Adrenal gland (tissue), 12 donors: Measurements from ENCODE around the gene CHMP2A. TPM values are rescaled to one million over a fixed set of nuclear protein-coding genes. Genes with fewer than 3 reads are reported as not detected.

ENCODE experiments used
- DNase-seq, 7 donors: peaks; one replicate each; pipeline ENCODE4 v3.0.0-alpha.2; 2019 to 2020
- H3K27ac ChIP-seq, 5 donors: fragments of 200-600 bp; sonication (generic) in 4 of 5; 1 replicate in 3 of 5; 2 replicates in 2 of 5; pipeline versions ENCODE4 v1.5.1 to v1.8.0; 2016 to 2020; ENCODE audit warnings: mild to moderate bottlenecking in 1 of 5
- H3K27me3 ChIP-seq: fragments of 200-600 bp; 2 replicates; pipeline ENCODE4 v1.8.0; 2021
- H3K36me3 ChIP-seq, 2 donors: fragments of 200-600 bp; replicated peaks in 1 of 2; 1 replicate in 1 of 2; 2 replicates in 1 of 2; pipeline versions ENCODE4 v1.5.1 to v1.8.0; 2018 to 2022
- H3K4me1 ChIP-seq, 2 donors: fragments of 200-600 bp; replicated peaks in 1 of 2; 1 replicate in 1 of 2; 2 replicates in 1 of 2; pipeline versions ENCODE4 v1.5.1 to v1.8.0; 2018 to 2021
- H3K4me3 ChIP-seq, 4 donors: fragments of 200-600 bp; sonication (generic) in 3 of 4; one replicate each; pipeline ENCODE4 v1.5.1; 2016 to 2018
- H3K9me3 ChIP-seq, 3 donors: fragments of 200-600 bp; sonication (generic) in 1 of 3; replicated peaks in 1 of 3; 1 replicate in 2 of 3; 2 replicates in 1 of 3; pipeline versions ENCODE4 v1.5.1 to v1.8.0; 2016 to 2021
- POLR2A ChIP-seq, 2 donors: fragments of 450-650 bp; IDR thresholded peaks; one replicate each; pipeline ENCODE4 v1.6.1; 2017; ENCODE audit warnings: antibody characterized with exemption in 2 of 2, mild to moderate bottlenecking in 2 of 2, moderate library complexity in 1 of 2
- WGBS, 4 donors: extraction: QIAGEN DNeasy Blood & Tissue Kit in 2 of 4; methylation state at CpG; one replicate each; pipeline versions ENCODE4 v1.1.5 to v1.1.7; 2013 to 2017; 5-methylcytosine and 5-hydroxymethylcytosine counted together
- intact Hi-C, 2 donors: fragments of 100-400 bp; cut with DNase I; formaldehyde crosslinking; loops; one replicate each; pipeline versions ENCODE4 v1.14.1 to v1.15.0; 2022 to 2023
- polyA plus RNA-seq, 3 donors: library from polyadenylated mRNA; stranded (reverse); fragments of 200-250 nt in 2 of 3; fragments of 350-450 nt in 1 of 3; fragmentation: Illumina TruSeq in 1 of 3; extraction: RNeasy Lipid Tissue Mini Kit (QIAGEN cat#74804) in 1 of 3; gene quantifications; one replicate each; pipeline ENCODE4 v1.2.3, GENCODE V29; 2013 to 2014
- total RNA-seq, 9 donors: library from RNA; depleted of rRNA in 4 of 9; stranded (reverse); fragments of >200 nt in 4 of 9; fragments of 120-200 nt in 1 of 9; fragmentation: NEBNext Ultra II Directional in 1 of 9; extraction: Animal tissue kit (Norgen Biotek cat#: 25700) in 1 of 9; gene quantifications; one replicate each; pipeline versions ENCODE4 v1.1.0 to v1.2.4, GENCODE V29; 2013 to 2023
- TF ChIP-seq, protein P1 (sequence below), 6 experiments: fragments of 450-650 bp in 4 of 6; fragments of 200-600 bp in 2 of 6; sonication (generic) in 1 of 6; IDR thresholded peaks; 1 replicate in 5 of 6; 2 replicates in 1 of 6; pipeline versions ENCODE4 v1.5.1 to v1.8.0; 2016 to 2021; ENCODE audit warnings: antibody characterized with exemption in 6 of 6, mild to moderate bottlenecking in 2 of 6, moderate library complexity in 1 of 6
- donor health status: healthy with polysubstance abuse.
- donor health status: Bipolar disorder and iron deficiency.
- donor health status: DM: yes; HTN: yes; CAD: no.
- donor health status: DM: no; HTN: no; CAD: no.
- donor health status: DM: no; HTN: no; CAD: no.
- donor health status: DM: yes; HTN: yes; CAD: no.

Gene CHMP2A
- total and polyA plus RNA-seq, 12 donors = 146 to 560 (median 210) TPM

DNA sequence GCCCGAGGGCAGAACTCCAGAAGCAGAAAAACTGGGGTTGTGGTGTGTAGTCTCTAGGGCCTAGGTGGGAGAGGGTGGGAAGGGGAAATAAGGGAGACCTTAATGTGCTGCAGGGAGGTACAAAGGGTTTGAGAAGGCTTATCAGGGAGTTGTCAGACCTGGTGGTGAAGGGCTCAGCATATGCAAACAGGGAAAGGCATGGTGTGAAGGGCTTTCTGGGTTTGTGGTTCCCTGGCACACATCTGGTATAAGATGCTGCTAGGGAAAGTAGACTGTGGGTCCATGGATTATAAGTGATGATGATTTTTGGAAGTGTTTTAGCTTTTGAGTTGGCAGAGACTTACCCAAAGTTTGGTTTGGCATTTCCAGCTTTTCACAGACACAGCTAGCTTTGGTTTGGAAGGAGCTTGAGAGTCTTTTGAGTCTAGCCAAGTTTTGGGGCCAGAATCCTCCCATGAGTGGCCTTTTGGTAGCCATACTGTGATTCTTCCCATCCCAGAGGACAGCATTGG is 8.8 kb downstream of the CHMP2A start:
- WGBS, 4 donors = 9 to 20% (median 11%) methylated on average over 1 of the region's 1 CpG
- Histone ChIP-seq H3K4me1 (peaks cover 19 to 30% of the 10 kb centered on the region in 2 donors), H3K9me3 (no peaks in the 10 kb centered on the region), H3K36me3 (peaks cover 0 to 41% of the 10 kb centered on the region in 2 donors), H3K27me3 (no peaks in the 10 kb centered on the region), H3K27ac (peak overlapping the region in 1 of 5 donors; percentile 95), H3K4me3 (peak overlapping the region in 2 of 4 donors; percentile 59 to 96)
- intact Hi-C loops = no loop called here
- TF ChIP-seq, protein P1, sequence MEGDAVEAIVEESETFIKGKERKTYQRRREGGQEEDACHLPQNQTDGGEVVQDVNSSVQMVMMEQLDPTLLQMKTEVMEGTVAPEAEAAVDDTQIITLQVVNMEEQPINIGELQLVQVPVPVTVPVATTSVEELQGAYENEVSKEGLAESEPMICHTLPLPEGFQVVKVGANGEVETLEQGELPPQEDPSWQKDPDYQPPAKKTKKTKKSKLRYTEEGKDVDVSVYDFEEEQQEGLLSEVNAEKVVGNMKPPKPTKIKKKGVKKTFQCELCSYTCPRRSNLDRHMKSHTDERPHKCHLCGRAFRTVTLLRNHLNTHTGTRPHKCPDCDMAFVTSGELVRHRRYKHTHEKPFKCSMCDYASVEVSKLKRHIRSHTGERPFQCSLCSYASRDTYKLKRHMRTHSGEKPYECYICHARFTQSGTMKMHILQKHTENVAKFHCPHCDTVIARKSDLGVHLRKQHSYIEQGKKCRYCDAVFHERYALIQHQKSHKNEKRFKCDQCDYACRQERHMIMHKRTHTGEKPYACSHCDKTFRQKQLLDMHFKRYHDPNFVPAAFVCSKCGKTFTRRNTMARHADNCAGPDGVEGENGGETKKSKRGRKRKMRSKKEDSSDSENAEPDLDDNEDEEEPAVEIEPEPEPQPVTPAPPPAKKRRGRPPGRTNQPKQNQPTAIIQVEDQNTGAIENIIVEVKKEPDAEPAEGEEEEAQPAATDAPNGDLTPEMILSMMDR (IDR thresholded peaks at IDR 0.05) = no peak
- TF ChIP-seq POLR2A (IDR thresholded peaks at IDR 0.05) = no peak
- DNase-seq = no peak

DNA sequence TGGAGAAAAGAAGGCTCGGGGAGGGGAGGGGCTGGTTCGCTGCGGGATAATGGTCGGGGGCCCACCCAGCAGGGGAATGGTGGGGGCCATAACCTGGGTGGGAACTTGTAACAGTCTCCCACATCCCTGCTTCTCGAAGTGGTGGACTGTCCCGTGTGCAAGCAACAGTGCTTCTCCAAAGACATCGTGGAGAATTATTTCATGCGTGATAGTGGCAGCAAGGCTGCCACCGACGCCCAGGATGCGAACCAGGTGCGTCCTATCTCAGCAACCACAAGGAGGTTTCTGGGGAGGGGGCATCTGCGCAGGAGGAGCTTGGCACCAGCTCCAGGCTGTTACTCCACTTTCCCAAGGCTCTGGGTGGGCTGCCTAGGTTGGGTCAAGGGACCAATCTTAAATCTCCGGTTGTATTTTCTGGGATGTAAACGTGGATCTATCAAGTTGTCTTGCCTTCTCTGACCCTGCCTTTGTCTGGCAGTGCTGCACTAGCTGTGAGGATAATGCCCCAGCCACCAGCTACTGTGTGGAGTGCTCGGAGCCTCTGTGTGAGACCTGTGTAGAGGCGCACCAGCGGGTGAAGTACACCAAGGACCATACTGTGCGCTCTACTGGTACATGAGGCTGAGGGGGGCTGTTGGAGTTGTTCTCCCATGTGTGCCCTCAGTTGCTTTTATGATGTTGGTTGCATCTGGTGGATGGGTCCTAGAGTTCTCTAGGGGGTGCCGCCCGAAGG is 9.5 kb downstream of the CHMP2A start:
- WGBS, 4 donors = 6 to 10% (median 9%) methylated on average over 16 to 21 of the region's 21 CpGs
- Histone ChIP-seq H3K4me1 (peaks cover 19 to 30% of the 10 kb centered on the region in 2 donors), H3K36me3 (peaks cover 0 to 35% of the 10 kb centered on the region in 2 donors), H3K27ac (peak overlapping the region in 3 of 5 donors; percentile 85 to 97 (median 95)), H3K9me3 (no peaks in the 10 kb centered on the region), H3K27me3 (no peaks in the 10 kb centered on the region), H3K4me3 (peak overlapping the region; percentile 10 to 96 (median 73))
- TF ChIP-seq, protein P1 (IDR thresholded peaks at IDR 0.05) = no peak
- no peak for TF ChIP-seq POLR2A (IDR thresholded peaks at IDR 0.05)
- intact Hi-C loops = no loop called here
- peak in 2 of 7 donors; percentile 35 to 47 for DNase-seq

DNA sequence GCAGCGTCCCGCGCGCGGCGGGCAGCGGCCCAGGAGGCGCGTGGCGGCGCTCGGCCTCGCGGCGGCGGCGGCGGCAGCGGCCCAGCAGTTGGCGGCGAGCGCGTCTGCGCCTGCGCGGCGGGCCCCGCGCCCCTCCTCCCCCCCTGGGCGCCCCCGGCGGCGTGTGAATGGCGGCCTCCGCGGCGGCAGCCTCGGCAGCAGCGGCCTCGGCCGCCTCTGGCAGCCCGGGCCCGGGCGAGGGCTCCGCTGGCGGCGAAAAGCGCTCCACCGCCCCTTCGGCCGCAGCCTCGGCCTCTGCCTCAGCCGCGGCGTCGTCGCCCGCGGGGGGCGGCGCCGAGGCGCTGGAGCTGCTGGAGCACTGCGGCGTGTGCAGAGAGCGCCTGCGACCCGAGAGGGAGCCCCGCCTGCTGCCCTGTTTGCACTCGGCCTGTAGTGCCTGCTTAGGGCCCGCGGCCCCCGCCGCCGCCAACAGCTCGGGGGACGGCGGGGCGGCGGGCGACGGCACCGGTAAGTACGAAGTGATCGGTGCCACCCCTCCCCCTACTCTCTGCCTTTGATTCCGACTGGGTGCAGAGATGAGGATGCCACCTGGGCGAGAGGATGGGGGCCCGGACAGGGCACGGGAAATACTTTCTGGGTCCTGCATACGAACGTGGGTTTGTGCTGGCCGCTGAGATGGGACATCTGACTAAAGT is 10.2 kb downstream of the CHMP2A start:
- no peaks in the 10 kb centered on the region for H3K9me3 ChIP-seq
- no peaks in the 10 kb centered on the region for H3K27me3 ChIP-seq
- peak overlapping the region in 4 of 5 donors; percentile 85 to 97 (median 96) for H3K27ac ChIP-seq
- no peak for TF ChIP-seq POLR2A (IDR thresholded peaks at IDR 0.05)
- TF ChIP-seq, protein P1 (IDR thresholded peaks at IDR 0.05) = no peak
- intact Hi-C loops = no loop called here
- peaks cover 19 to 30% of the 10 kb centered on the region in 2 donors for H3K4me1 ChIP-seq
- H3K4me3 ChIP-seq = peak overlapping the region; percentile 10 to 96 (median 73)
- H3K36me3 ChIP-seq = peaks cover 0 to 28% of the 10 kb centered on the region in 2 donors
- 0 to 1% (median 0%) methylated on average over 25 to 87 of the region's 92 CpGs for WGBS, 4 donors
- DNase-seq = peak in 4 of 7 donors; percentile 56 to 66 (median 58)
